ENCODE measurements around the gene GGACT.
"Not testable (repeated sequence)": the region's sequence is repeated elsewhere in the genome, so short reads cannot be mapped to it uniquely, and the experiment has no call there.

- not testable (repeated sequence) for TF ChIP-seq CTCF, POLR2A (IDR thresholded peaks at IDR 0.05)
Measured at GRCh38 chr13:100577239-100577638, 11.3 kb downstream of the GGACT start.

Data from Peyer's patch (tissue), 4 donors.